ENCODE results near the gene TMEM178B.

DNA sequence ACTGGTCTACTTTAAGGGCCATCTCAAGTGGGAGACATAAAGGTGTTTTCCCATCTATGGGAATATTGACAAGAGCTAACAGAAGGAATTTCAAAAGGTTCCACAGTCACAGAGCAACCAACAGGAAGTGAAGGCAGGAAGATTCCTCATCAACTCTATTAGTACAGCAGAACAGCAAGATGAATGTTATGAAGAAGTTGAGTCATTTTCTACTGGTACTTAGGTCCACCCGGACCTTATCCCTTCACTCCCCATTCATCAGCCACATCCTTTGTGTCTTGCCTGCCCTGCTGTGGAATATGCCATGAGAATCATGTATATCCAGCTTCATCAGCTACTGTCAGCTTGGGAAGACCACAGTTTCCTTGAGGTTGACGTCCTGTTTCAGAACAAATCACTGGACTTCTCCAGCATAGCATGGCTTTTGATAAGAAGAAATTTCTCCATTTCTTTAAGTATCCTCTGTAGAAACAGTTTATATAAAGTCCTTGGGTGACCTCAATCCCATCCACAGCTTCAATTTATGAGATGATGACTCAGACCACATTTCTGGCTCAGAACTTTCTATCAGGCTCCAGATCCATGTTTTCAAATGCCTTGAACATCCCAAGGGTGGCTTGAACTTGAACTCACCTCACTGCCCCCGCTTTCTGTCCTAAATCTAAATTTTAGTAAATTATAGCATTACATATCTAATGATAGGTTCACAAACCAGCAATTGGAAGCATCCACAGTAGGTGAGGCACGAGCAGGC lies 392.5 kb downstream of the TMEM178B start:
- no peak for TF ChIP-seq POLR2A (IDR thresholded peaks at IDR 0.05)
- TF ChIP-seq CTCF (IDR thresholded peaks at IDR 0.05): no peak
- TF ChIP-seq EP300 (IDR thresholded peaks at IDR 0.05): no peak

All from sigmoid colon (tissue), 4 donors.